Neural cell (in vitro differentiated cells): Measurements from ENCODE around the gene NPLOC4.
"Not testable (repeated sequence)": the region's sequence is repeated elsewhere in the genome, so short reads cannot be mapped to it uniquely, and the experiment has no call there.

ENCODE experiments used
- RAD21 ChIP-seq: fragments of 450-650 bp; conservative IDR thresholded peaks from 2 replicates; pipeline ENCODE4 v1.6.1; 2014; ENCODE audit warnings: antibody characterized with exemption, mild to moderate bottlenecking, moderate library complexity
- TF ChIP-seq, protein P1 (sequence below): IDR thresholded peaks from 2 replicates; pipeline ENCODE4 v1.6.1; 2012; ENCODE audit warnings: borderline replicate concordance

DNA sequence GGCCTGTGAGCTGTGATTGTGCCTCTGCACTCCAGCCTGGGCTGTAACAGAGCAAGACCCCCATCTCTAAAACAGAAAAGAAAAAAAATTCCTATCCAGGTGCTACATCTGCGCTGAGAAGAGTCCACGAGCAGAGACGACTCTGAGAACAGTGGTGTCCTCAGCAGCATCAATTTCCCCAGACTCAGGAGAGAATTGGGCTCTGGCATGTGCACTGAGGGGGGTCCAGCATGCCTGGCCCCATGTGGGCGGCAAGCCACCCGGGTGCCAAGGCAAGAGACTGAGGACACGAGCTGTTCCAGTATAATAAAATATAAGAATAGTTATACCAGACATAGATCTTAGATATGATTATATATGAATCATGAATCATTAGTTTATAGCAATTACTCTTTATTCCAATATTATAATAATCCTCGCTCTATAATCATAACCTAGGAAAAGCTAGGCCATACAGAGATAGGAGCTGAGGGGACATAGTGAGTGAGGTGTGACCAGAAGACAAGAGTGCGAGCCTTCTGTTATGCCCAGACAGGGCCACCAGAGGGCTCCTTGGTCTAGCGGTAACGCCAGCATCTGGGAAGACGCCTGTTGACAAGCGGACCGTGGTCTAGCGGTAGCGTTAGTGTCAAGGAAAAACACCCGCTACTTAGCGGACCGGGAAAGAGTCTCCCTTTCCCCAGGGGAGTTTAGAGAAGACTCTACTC is 38.8 kb upstream of the NPLOC4 start:
- TF ChIP-seq, protein P1, sequence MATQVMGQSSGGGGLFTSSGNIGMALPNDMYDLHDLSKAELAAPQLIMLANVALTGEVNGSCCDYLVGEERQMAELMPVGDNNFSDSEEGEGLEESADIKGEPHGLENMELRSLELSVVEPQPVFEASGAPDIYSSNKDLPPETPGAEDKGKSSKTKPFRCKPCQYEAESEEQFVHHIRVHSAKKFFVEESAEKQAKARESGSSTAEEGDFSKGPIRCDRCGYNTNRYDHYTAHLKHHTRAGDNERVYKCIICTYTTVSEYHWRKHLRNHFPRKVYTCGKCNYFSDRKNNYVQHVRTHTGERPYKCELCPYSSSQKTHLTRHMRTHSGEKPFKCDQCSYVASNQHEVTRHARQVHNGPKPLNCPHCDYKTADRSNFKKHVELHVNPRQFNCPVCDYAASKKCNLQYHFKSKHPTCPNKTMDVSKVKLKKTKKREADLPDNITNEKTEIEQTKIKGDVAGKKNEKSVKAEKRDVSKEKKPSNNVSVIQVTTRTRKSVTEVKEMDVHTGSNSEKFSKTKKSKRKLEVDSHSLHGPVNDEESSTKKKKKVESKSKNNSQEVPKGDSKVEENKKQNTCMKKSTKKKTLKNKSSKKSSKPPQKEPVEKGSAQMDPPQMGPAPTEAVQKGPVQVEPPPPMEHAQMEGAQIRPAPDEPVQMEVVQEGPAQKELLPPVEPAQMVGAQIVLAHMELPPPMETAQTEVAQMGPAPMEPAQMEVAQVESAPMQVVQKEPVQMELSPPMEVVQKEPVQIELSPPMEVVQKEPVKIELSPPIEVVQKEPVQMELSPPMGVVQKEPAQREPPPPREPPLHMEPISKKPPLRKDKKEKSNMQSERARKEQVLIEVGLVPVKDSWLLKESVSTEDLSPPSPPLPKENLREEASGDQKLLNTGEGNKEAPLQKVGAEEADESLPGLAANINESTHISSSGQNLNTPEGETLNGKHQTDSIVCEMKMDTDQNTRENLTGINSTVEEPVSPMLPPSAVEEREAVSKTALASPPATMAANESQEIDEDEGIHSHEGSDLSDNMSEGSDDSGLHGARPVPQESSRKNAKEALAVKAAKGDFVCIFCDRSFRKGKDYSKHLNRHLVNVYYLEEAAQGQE = not testable (repeated sequence)
- not testable (repeated sequence) for TF ChIP-seq RAD21
